Cardiac muscle cell (in vitro differentiated cells and primary cell): ENCODE results near the gene ADAMTSL3. TPM values are rescaled to one million over a fixed set of nuclear protein-coding genes. Genes with fewer than 3 reads are reported as not detected.

Experiments
- DNase-seq, 2 donors: peaks; one replicate each; pipeline versions ENCODE4 v3.0.0 to v3.0.0-alpha.2; 2010 to 2017; ENCODE audit warnings: low read depth in 1 of 2, low spot score in 1 of 2
- H3K27ac ChIP-seq: fragments of 200-600 bp; sonication (generic); 2 replicates; pipeline ENCODE4 v1.5.1; 2016
- H3K27me3 ChIP-seq: fragments of 200-600 bp; sonication (generic); 2 replicates; pipeline ENCODE4 v1.6.0; 2016; ENCODE audit warnings: control low read depth
- H3K36me3 ChIP-seq: fragments of 200-600 bp; sonication (generic); 2 replicates; pipeline ENCODE4 v1.5.1; 2016; ENCODE audit warnings: control low read depth
- H3K4me1 ChIP-seq: fragments of 200-600 bp; sonication (generic); 2 replicates; pipeline ENCODE4 v1.8.1; 2017; ENCODE audit warnings: low read depth, mild to moderate bottlenecking, mixed run types
- H3K4me3 ChIP-seq: fragments of 200-600 bp; sonication (generic); 2 replicates; pipeline ENCODE4 v1.5.1; 2016; ENCODE audit warnings: mild to moderate bottlenecking
- H3K9me3 ChIP-seq: fragments of 200-600 bp; sonication (generic); 2 replicates; pipeline ENCODE4 v1.5.1; 2017; ENCODE audit warnings: low read depth, mild to moderate bottlenecking, control low read depth
- polyA plus RNA-seq: library from polyadenylated mRNA; unstranded; fragments of >200 nt; fragmentation: Nextera tagmentation; extraction: Ambion mirVana; gene quantifications from 2 replicates; pipeline ENCODE4 v1.2.1, GENCODE V29; 2016
- total RNA-seq: library from RNA; depleted of rRNA; stranded (reverse); fragments of >200 nt; gene quantifications from 2 replicates; pipeline ENCODE4 v1.2.3, GENCODE V29; 2016
- TF ChIP-seq, protein P1 (sequence below): IDR thresholded peaks from 2 replicates; pipeline ENCODE4 v1.5.1; 2012; ENCODE audit warnings: low read depth, mild to moderate bottlenecking, low read length

ADAMTSL3 gene
- total and polyA plus RNA-seq, 2 experiments from 2014 or later, result 0.83 to 2.0 TPM

DNA sequence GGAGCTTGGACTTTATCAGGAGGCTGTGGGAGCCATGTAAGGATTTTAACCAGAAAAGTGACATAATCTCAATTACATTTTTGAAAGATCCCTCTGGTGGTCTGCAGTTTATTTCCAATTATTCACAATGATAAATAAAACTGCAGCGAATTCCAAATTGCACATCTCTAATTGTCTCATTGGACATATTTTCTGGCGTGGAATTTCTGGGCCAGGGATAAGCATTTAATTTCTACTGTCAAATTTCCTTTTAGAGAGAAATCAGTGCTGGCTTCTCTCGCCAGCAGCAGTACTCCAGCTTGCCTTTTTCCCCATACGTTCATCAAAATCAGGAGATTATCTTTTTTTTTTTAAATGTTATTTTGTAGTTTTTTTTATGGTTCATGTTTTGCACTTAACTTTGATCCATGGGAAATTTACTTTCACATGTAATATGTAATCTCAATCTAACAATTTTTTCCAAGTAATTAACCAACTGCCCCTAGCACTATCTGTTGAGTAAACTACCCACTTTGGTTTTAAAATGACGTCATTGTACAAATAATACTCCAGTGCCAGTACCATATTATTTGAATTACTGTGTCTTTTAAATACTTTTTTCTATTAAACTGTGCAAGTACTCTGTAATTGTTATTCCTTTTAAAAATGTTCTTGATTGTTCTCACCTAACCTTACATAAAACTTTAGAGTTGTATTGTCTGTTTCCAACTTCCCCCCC, 251.8 kb downstream of the ADAMTSL3 start:
- Histone ChIP-seq H3K36me3 (no peaks in the 10 kb centered on the region), H3K27ac (no peak overlapping the region), H3K4me3 (no peak overlapping the region), H3K27me3 (no peaks in the 10 kb centered on the region), H3K9me3 (no peaks in the 10 kb centered on the region), H3K4me1 (peaks cover 4% of the 10 kb centered on the region)
- TF ChIP-seq, protein P1, sequence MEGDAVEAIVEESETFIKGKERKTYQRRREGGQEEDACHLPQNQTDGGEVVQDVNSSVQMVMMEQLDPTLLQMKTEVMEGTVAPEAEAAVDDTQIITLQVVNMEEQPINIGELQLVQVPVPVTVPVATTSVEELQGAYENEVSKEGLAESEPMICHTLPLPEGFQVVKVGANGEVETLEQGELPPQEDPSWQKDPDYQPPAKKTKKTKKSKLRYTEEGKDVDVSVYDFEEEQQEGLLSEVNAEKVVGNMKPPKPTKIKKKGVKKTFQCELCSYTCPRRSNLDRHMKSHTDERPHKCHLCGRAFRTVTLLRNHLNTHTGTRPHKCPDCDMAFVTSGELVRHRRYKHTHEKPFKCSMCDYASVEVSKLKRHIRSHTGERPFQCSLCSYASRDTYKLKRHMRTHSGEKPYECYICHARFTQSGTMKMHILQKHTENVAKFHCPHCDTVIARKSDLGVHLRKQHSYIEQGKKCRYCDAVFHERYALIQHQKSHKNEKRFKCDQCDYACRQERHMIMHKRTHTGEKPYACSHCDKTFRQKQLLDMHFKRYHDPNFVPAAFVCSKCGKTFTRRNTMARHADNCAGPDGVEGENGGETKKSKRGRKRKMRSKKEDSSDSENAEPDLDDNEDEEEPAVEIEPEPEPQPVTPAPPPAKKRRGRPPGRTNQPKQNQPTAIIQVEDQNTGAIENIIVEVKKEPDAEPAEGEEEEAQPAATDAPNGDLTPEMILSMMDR, result no peak
- DNase-seq, result no peak

- no peak for DNase-seq
- TF ChIP-seq, protein P1, result no peak
Observed at GRCh38 chr15:83911345-83911744, 257.4 kb downstream of the ADAMTSL3 start.

DNA sequence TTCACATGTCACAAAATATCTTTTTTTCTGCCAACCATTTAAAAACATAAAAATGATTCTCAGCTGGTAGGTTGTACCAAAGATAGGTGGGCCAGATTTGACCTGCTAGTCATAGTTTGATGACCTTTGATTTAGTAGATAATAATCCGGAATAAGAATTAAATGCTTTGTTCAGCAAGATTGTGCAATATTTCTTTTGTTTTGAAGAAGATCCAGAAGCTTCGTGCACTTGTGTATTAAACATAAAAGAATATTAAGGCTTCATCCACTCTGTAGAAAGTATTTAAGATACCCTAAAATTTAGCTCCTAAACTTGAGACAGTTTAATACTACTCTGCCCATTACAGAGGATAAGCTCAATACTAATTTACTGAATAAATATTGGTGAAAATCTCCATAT, 258.4 kb downstream of the ADAMTSL3 start:
- Histone ChIP-seq H3K27me3 (no peaks in the 10 kb centered on the region), H3K27ac (no peak overlapping the region), H3K4me3 (no peak overlapping the region), H3K9me3 (no peaks in the 10 kb centered on the region), H3K4me1 (no peaks in the 10 kb centered on the region), H3K36me3 (no peaks in the 10 kb centered on the region)
- DNase-seq, result no peak
- TF ChIP-seq, protein P1, result no peak

More at GRCh38 chr15:83911345-83911744, 257.4 kb downstream of the ADAMTSL3 start:
- Histone ChIP-seq H3K4me3 (no peak overlapping the region), H3K36me3 (no peaks in the 10 kb centered on the region), H3K4me1 (no peaks in the 10 kb centered on the region), H3K27me3 (no peaks in the 10 kb centered on the region), H3K27ac (no peak overlapping the region), H3K9me3 (no peaks in the 10 kb centered on the region)

DNA sequence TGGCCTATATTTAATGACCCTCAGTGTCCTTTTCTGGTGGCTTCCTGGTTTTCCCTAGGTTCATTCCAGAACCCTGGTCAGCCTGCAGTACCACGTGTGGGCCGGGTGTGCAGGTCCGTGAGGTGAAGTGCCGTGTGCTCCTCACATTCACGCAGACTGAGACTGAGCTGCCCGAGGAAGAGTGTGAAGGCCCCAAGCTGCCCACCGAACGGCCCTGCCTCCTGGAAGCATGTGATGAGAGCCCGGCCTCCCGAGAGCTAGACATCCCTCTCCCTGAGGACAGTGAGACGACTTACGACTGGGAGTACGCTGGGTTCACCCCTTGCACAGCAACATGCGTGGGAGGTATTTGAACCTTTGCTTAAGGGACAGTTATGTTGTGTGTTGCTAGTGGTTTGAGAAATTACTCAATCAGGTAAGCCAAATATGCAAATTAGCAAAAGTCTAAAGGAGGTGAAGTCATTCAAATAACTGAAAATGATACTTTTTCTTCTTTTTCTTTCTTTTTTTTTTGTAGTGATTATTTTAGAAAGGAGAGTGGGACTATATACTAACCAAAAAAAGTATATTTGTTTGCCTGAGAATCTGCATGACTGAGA, 259.2 kb downstream of the ADAMTSL3 start:
- Histone ChIP-seq H3K36me3 (no peaks in the 10 kb centered on the region), H3K27me3 (no peaks in the 10 kb centered on the region), H3K4me3 (no peak overlapping the region), H3K9me3 (no peaks in the 10 kb centered on the region), H3K27ac (no peak overlapping the region), H3K4me1 (no peaks in the 10 kb centered on the region)
- TF ChIP-seq, protein P1, result no peak
- DNase-seq, result no peak

DNA sequence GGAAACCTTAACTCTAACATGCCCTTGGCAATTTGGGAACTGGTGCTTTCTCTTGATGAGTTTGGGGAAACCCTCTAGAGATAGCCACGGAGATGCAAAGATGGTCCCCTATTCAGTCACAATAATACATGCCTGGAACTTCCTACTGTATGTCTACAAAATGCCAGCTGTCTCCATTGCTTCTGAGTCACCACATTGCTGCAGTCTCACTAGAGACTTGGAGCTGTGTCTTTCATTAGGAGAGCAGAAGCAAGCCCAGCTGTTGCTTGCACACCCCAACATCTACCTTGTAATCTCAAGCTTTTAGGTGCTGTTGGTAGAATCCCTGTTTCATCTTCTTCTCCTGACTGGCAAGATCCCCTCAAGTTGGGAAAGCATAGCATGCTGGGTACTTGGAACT, 261.0 kb downstream of the ADAMTSL3 start:
- Histone ChIP-seq H3K9me3 (no peaks in the 10 kb centered on the region), H3K4me3 (no peak overlapping the region), H3K27me3 (no peaks in the 10 kb centered on the region), H3K4me1 (no peaks in the 10 kb centered on the region), H3K27ac (no peak overlapping the region), H3K36me3 (no peaks in the 10 kb centered on the region)
- DNase-seq, result no peak
- TF ChIP-seq, protein P1, result no peak
